MV-4-11 (cell line): ENCODE measurements around the gene PRSS2.
"Not testable (repeated sequence)": the region's sequence is repeated elsewhere in the genome, so short reads cannot be mapped to it uniquely, and the experiment has no call there.

Experiments
- DNase-seq: peaks from one replicate; lab custom pipeline; 2025; lab: John Stamatoyannopoulos, UW

PRSS2 gene

GRCh38 chr7:142759433-142759832 is 11.3 kb upstream of the PRSS2 start:
- no peak for DNase-seq

GRCh38 chr7:142760071-142760642 is 10.6 kb upstream of the PRSS2 start:
- DNase-seq: no peak

- not testable (repeated sequence) for DNase-seq
Observed at GRCh38 chr7:142761606-142762005, 9.2 kb upstream of the PRSS2 start.

- no peak for DNase-seq
Observed at GRCh38 chr7:142762104-142762503, 8.7 kb upstream of the PRSS2 start.

GRCh38 chr7:142767451-142767850 is 3.3 kb upstream of the PRSS2 start:
- DNase-seq: no peak

- DNase-seq: no peak
Observed at GRCh38 chr7:142767861-142768260, 2.9 kb upstream of the PRSS2 start.

GRCh38 chr7:142768885-142769284 is 1.9 kb upstream of the PRSS2 start:
- DNase-seq: not testable (repeated sequence)

GRCh38 chr7:142771353-142771723 is 568 bp downstream of the PRSS2 start:
- DNase-seq: no peak

- DNase-seq: no peak
Observed at GRCh38 chr7:142772051-142772450, 1.3 kb downstream of the PRSS2 start.

GRCh38 chr7:142772673-142773072 is 1.9 kb downstream of the PRSS2 start:
- no peak for DNase-seq

- DNase-seq: no peak
Observed at GRCh38 chr7:142773230-142773629, 2.5 kb downstream of the PRSS2 start.

GRCh38 chr7:142773937-142774744 is 3.4 kb downstream of the PRSS2 start:
- no peak for DNase-seq

- DNase-seq: no peak
Observed at GRCh38 chr7:142774826-142775225, 4.1 kb downstream of the PRSS2 start.

- DNase-seq: not testable (repeated sequence)
Observed at GRCh38 chr7:142775351-142776115, 4.8 kb downstream of the PRSS2 start.

- no peak for DNase-seq
Observed at GRCh38 chr7:142776206-142776844, 5.6 kb downstream of the PRSS2 start.

GRCh38 chr7:142776845-142777225 is 6.1 kb downstream of the PRSS2 start:
- DNase-seq: not testable (repeated sequence)

- DNase-seq: no peak
Observed at GRCh38 chr7:142777318-142777717, 6.5 kb downstream of the PRSS2 start.

GRCh38 chr7:142782922-142783900 is 12.4 kb downstream of the PRSS2 start:
- peak; percentile 97 for DNase-seq

- DNase-seq: no peak
Observed at GRCh38 chr7:142784096-142784495, 13.3 kb downstream of the PRSS2 start.

GRCh38 chr7:142784716-142785115 is 13.9 kb downstream of the PRSS2 start:
- no peak for DNase-seq

- DNase-seq: no peak
Observed at GRCh38 chr7:142785841-142786250, 15.1 kb downstream of the PRSS2 start.
